PC-3 (cell line): ENCODE results near the gene CFP.

ENCODE experiments used
- EZH2 ChIP-seq: fragments of 300-600 bp; sonication (generic); IDR thresholded peaks from one replicate; pipeline ENCODE4 v1.6.1; 2017; ENCODE audit warnings: antibody characterized with exemption, mild to moderate bottlenecking, low read length; ENCODE audit not compliant: unreplicated experiment
- EZH2phosphoT487 ChIP-seq: fragments of 300-600 bp; sonication (generic); IDR thresholded peaks from 2 replicates; pipeline ENCODE4 v1.6.1; 2018; ENCODE audit warnings: mild to moderate bottlenecking, antibody characterized with exemption, low read length, borderline replicate concordance
- TF ChIP-seq, protein P1 (sequence below): fragments of 300-600 bp; sonication (generic); conservative IDR thresholded peaks from 2 replicates; pipeline ENCODE4 v1.5.1; 2017; ENCODE audit warnings: antibody characterized with exemption, low read depth, mild to moderate bottlenecking, low read length

- no peak for TF ChIP-seq EZH2phosphoT487
- TF ChIP-seq, protein P1, sequence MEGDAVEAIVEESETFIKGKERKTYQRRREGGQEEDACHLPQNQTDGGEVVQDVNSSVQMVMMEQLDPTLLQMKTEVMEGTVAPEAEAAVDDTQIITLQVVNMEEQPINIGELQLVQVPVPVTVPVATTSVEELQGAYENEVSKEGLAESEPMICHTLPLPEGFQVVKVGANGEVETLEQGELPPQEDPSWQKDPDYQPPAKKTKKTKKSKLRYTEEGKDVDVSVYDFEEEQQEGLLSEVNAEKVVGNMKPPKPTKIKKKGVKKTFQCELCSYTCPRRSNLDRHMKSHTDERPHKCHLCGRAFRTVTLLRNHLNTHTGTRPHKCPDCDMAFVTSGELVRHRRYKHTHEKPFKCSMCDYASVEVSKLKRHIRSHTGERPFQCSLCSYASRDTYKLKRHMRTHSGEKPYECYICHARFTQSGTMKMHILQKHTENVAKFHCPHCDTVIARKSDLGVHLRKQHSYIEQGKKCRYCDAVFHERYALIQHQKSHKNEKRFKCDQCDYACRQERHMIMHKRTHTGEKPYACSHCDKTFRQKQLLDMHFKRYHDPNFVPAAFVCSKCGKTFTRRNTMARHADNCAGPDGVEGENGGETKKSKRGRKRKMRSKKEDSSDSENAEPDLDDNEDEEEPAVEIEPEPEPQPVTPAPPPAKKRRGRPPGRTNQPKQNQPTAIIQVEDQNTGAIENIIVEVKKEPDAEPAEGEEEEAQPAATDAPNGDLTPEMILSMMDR, result no peak
- no peak for TF ChIP-seq EZH2
These were observed 32.5 kb downstream of the CFP start for GRCh38 chrX:47597222-47597621.
